Renal cortical epithelial cell (primary cell): ENCODE measurements around the gene FLAD1. TPM values are rescaled to one million over a fixed set of nuclear protein-coding genes. Genes with fewer than 3 reads are reported as not detected.

Source experiments
- DNase-seq: peaks from one replicate; pipeline ENCODE4 v3.0.0-alpha.2; 2011; ENCODE audit warnings: low read depth
- total RNA-seq: library from RNA; depleted of rRNA; stranded (reverse); fragments of >200 nt; gene quantifications from 2 replicates; pipeline ENCODE4 v1.2.3, GENCODE V29; 2014

The FLAD1 gene
- total RNA-seq, 1 donor from 2014 or later: 21.6 TPM

DNA sequence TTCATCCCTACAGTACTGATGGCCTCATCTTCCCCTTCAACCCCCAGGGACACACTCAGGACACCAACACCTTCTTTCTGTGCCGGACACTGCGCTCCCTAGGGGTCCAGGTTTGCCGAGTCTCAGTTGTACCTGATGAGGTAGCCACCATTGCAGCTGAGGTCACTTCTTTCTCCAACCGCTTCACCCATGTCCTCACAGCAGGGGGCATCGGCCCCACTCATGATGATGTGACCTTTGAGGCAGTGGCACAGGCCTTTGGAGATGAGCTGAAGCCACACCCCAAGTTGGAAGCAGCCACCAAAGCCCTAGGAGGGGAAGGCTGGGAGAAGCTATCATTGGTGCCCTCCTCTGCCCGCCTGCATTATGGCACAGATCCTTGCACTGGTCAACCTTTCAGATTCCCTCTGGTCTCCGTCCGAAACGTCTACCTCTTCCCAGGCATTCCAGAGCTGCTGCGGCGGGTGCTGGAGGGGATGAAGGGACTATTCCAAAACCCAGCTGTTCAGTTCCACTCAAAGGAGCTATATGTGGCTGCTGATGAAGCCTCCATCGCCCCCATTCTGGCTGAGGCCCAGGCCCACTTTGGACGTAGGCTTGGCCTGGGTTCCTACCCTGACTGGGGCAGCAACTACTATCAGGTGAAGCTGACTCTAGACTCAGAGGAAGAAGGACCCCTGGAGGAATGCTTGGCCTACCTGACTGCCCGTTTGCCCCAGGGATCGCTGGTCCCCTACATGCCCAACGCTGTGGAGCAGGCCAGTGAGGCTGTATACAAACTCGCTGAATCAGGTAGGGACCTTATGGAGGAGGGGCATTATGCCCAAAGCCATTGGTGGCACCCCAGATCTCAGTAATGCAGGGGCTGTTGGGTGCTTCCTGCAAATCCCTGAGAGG lies 5.2 kb downstream of the FLAD1 start:
- DNase-seq: no peak

DNA sequence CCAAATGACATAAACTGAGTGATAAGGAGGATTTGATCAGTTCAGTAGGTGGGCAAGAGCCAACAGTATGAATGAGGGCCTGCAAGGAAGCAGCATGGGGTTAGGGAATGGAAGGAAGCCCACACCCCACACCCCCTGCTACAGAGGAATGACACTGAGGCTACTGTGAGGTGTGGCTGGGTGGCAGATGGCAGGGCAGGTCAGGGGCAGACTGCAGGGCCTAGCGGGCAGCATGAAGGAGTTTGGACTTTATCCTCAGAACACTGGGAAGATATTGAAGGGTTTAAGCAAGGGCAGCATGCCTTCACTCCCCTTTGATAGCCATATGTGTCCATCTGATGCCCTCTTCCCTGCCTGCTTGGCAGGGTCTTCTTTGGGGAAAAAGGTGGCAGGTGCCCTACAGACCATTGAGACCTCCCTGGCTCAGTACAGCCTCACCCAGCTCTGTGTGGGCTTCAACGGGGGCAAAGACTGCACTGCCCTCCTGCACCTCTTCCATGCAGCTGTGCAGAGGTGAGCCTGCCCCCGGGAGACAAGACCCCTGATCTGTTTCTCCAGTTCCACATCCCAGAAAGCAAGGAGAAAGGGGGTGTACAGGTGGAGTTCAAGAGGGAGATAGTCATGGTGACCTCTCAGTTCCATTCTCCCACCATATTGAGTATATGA lies 6.2 kb downstream of the FLAD1 start:
- no peak for DNase-seq

DNA sequence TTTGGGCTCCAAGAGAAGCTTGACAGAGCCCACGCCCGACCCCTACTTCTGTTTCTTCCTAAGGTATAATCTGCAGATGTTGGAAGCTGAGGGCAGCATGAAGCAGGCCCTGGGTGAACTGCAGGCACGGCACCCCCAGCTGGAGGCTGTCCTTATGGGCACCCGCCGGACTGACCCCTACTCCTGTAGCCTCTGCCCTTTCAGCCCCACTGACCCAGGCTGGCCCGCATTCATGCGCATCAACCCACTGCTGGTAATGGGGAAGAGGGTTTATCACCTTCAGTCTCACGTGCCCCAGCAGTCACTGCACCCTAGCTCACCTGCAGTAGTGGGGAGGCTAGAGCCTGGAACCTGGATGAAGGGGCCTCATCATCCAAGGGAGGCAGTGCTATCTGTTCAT lies 7.1 kb downstream of the FLAD1 start:
- no peak for DNase-seq

DNA sequence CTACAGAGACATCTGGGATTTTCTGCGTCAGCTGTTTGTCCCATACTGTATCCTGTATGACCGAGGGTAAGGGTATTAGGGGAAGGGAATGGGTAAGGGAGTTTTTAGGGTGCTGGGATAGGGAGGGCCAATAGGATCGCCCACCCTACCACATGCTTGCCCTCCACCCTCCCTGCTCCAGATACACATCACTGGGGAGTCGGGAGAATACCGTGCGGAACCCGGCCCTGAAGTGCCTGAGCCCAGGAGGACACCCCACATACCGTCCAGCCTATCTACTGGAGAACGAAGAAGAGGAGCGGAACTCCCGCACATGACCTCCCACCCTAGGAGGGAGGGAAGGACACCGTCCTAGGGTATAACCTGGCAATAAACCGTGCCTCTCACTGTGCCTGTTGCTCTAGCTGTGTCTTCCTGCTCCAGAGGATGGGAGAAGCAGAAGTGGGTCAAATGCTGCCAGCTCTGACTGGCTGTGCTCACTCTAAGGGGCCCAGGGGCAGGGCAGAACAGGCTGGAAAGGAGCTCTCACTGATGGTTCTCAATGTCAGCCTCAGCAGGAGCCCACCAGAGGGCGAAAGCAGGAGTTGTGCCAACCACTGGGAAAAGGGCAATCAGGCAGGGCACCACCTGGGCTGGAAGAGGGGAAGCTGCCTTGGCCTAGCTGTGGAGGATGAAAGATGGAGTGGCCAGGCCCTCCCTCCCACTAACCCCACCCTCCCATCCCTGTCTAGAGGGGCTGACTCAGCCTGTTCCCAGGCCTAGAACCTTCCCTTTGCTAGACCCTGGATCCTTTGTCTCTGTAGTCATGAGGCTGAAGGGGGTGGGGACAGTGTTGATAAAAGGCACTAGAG lies 9.8 kb downstream of the FLAD1 start:
- DNase-seq: no peak

DNA sequence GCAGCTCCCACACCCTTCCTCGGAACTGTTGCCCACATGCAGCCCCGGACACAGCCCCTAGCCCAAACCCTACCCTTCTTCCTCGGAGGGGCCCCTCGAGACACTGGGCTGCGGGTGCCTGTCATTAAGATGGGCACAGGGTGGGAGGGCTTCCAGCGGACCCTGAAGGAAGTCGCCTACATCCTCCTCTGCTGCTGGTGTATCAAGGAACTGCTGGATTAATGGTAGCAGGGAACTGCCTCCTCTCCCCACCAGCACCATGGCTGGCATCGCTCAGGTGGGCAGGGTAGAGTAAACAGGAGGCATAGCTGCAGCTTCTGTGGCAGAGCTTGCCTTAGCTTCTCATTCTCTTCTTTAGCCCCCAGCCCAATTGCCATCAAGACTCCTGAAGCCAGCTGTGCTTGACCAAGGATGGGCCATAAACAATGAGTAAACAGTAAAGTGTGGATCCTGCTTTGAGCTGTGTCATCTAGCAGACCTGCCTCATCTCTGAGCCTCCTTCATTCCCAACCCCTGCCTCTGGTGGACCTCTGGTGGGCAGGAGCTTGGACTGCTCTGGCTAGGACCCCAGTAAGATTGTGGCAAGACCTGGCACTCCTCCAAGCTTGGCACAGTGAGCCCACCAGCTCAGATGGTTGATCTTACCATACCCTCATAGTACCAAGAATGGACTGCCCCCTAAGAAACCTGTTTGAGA lies 10.6 kb downstream of the FLAD1 start, which contains the start of gene LENEP:
TSS of gene LENEP (plus strand) at position 15 of the 697 bp plus-strand sequence. CDS start at position 37, 22 bp downstream.
- no peak for DNase-seq

DNA sequence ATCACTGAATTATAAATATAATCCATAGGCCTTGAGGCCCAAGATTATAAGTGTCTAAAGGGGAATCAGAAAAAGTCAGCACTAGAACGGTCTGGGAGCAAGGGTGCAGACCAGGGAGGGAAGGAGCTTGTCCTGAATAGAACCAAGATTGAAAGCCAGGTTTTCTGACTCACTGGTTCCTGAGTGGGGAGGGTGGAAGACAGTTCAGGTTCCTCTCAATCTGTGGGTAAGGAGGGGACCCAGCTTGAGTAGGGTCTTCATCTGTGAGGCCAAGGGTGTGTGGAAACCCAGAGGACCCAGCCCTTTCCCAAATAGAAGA lies 11.1 kb downstream of the FLAD1 start:
- DNase-seq: no peak

DNA sequence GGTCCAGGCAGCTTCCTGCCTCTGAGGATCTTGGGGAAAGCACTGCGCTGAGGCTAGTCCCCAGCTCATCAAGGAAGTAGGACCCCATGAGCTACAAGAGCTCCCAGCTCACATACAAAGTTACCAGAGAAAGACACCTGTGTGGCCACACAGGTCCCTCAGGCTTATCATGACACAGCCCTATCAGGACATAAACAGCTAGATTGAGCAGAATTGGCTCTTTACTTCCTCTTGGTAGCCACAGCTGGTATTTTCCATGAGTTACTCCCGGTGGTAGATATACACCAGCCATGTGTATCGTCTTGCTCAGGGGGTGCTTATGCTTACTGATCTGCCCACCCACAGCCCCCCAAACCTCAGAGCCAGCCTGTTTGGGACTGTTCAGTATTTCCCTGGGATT lies 11.4 kb downstream of the FLAD1 start:
- no peak for DNase-seq

DNA sequence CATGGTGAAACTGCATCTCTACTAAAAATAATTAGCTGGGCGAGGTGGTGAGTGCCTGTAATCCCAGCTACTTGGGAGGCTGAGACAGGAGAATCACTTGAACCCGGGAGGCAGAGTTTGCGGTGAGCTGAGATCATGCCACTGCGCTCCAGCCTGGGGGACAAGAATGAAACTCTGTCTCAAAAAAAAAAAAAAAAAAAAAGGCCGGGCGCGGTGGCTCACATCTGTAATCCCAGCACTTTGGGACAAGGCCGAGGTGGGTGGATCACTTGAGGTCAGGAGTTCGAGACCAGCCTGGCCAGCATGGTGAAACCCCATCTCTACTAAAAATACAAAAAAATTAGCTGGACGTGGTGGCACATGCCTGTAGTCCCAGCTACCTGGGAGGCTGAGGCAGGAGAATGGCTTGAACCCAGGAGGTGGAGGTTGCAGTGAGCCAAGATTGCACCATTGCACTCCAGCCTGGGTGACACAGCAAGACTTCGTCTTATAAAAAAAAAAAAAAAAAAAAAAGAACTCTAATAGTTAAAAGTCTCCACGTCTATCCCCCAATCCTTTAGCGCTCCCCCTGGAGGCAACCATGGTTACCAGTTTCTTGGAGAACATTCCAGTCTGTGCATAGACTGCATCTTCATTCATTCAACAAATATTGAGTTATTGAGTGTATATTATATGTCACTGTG lies 12.3 kb downstream of the FLAD1 start:
- DNase-seq: peak; percentile 75

DNA sequence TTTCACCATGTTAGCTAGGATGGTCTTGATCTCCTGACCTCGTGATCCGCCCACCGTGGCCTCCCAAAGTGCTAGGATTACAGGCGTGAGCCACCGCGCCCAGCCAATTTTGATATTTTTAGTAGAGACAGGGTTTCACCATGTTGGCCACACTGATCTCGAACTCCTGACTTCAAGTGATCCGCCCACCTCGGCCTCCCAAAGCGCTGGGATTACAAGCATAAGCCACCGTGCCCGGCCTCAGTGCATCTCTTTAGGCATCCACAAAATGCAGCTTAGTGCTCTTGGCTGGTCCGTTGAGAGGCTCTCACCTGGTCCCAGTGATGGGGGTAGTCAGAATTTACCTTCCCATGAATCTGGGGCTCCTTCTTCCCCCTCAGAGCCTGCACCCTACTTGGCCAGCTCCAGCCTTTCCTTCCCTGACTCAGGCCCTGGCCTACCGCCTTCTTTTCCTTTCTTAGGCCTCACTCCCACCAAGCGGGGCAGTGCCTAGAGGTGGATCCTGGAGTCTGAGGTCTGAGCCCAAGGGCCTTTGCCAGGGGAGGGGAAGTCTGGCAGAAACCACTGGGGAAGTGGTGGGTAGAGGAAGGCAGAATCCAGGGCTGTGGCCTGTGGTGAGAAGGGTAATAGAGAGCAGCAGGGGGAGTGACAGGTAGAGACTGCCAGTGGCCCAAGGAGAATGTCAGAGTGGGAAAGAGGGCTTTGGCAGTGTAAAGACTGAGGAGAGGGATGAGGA lies 14.0 kb downstream of the FLAD1 start:
- DNase-seq: no peak

DNA sequence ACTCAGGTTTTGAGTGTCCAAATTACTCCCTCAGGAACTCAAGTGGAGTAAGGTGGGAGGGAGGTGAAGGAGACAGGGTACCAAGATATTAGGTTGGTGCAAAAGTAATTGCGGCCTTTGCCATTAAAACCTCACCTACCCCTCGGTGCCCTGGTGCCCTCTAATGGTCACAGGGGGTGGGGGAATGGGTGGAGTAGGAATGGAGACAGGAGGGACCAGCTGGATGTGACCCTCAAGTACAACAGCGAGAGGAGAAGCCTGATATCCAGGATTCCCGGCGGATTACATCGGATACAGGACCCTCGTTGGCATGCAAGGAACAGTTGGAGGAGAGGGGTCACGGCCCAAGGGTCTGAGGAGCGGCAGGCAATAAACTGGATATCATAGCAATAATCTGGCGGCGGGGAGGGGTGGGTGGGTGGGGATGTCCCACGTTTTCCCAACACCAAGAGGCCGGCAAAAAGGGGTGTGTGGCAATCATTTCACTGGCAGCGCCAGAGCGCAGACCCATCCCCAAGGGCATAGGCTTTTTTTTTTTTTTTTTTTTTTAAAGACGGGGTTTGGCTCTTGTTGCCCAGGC lies 15.1 kb downstream of the FLAD1 start:
- no peak for DNase-seq

DNA sequence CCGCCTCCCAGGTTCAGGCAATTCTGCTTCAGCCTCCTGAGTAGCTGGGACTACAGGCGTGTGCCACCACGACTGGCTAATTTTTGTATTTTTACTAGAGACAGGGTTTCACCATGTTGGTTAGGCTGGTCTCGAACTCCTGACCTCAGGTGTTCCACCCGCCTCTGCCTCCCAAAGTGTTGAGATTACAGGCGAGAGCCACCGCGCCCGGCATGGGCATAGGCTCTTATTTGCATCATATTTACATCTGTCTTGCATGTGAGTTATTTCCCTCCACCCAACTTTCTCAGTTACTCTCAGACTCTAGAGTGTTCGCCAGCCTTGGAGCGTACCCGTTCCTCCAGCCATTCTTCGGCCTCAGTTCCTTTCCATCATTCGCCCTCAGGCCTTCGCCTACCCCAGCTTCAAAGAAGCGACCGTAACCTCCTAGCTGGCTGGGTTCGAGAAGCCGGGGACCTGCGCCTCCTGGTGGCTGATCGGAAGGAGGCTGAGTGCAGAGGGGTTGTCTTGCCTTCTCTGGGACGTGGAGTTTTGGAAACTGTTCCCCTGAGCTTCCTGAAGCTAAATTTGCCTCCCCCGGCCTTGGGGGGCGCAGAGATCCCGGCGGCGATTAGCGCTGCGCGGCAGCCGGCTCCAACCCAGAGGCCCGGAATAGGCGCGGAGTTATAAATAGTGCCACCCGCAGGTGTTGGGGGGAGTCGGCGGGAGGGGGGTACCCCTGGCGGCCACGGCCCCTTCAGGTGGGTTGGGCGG lies 15.8 kb downstream of the FLAD1 start:
- DNase-seq: peak; percentile 35

DNA sequence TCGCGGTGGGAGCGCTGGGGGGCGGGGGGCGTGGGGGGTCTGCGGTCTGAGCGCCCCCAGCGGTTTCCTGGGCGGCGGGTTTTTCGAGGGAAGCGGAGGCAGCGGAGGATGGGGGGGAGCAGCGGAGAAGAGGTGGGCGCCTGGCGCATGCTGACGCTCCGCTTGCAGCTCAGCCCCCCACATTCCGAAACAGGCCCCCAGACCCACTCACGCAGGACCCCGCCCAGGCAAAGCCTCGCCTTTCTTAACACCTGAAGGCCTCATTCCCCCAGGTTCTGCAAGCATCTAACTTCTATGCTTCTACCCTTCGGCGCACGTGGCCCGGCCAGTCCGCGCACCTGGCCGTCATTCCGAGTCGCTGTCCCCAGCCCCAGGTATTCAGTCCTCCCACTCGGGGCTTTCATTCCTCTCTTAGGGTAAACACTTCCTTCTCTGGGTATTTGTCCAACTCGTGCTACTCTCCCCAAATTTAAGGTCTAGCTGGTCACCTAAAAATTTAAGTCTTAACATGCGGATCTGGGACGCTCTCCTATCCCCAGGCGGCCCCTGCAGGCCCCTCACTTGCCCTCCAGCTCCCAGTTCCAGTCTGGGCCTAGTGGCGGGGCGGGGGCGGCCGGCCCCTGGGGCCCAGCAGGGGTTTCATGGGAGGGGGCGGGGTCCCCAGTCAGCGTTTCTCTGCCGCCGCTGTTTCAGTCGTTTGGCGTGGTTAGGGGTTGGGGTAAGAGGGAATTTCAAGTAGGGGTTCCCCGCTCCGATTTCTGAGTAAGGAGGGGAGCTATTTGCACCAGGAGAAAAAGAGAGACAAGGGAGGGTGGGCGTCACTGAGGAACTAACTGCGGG lies 16.6 kb downstream of the FLAD1 start:
- no peak for DNase-seq

DNA sequence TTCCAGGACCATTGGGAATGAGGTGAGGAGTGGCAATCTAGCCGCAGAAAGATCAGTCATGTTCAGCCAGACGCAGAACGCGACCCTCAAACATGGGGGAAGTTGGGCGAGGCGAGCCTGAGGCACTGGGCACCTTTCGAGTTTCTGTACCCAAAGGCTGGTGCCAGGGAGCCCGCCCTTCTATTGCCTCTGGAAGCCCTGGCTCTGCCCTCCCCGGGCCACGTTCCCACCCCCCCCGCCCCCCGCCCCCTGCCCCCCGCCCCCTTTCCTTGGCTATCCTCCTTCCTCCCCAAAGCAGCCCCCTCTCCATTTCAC lies 17.2 kb downstream of the FLAD1 start:
- DNase-seq: no peak

DNA sequence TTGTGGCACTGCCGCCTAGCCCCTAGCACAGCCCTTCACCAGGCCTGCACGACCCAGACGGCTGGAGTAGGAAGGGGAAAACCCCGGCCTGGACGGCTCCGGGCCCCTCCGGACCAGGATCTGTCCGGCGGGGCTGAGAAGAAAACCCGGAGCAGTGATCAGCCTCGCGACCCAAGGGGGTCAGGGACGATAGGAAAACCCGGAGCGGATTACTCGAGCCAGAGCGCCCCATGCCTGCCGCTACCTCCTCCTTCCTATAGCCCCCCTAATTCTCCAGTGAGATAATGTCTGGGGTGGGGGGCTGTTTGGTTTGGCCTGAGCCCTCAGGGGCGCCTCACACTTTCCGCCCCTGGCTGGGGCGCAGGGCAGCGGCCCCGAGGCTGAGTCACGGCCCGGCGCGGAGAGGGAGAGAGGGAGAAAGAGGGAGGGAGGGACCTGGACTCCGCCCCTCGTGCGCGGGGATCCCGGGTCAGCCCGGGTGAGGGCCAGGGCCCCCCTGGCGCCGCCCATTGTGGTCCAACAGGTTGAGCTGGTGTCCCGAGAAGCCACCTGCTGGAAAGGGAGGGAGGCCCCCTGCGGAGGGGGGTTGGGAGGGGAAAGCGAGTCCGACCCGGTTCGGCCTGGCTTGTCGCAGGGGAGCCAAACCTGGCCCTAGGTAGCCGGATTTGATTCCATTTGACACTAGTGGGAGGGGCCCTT lies 17.7 kb downstream of the FLAD1 start:
- DNase-seq: peak; percentile 63

DNA sequence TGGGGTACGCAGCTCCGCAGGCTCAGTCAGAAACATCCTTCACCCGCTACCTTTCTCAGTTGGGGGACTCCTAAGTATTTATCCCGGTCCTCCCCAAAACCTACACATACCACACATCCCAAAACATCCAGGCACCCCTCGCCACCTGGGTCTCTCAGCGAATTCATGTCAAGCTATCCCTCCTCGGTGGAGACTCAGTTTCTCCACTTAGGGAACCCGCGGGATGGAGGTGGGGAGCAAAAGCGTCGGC lies 18.2 kb downstream of the FLAD1 start:
- no peak for DNase-seq

DNA sequence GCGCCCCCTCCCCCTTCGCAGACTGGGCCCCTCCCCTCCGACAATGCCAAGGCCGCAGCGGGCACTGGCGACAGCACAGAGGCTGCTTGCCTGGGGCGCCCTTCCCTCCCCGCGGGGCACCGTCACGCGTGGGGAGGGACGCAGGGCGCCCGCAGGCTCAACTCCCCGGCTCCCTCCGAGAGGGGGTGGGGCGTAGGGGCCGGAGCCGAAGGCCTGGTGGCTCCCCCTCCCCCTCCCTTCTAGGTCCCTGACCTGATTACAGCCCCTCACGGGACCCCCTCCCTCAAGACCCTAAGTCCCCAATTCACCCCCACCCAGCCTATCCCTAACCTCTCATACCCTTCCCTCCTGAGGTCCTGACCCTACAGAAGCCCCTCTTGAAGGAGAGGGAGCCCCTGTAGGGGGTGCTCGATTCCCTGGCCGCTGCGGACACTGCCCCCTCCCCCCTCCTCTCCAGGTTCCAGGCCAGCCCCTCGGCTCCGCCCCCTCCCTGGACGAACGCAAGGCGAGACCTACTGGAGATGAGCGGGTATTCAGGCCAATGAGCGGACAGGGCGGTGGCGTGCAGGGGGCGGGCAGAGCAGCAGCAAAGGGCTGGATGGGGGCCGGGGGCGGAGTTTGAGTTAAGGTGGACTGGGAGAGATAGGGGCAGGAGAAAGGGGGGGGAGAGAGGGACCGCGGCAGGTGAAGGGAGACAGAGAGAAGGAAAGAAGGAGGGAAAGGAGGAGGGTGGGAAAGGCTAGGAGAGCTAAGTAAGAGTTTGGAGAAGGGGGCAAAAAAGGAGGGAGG lies 18.7 kb downstream of the FLAD1 start:
- DNase-seq: peak; percentile 94

DNA sequence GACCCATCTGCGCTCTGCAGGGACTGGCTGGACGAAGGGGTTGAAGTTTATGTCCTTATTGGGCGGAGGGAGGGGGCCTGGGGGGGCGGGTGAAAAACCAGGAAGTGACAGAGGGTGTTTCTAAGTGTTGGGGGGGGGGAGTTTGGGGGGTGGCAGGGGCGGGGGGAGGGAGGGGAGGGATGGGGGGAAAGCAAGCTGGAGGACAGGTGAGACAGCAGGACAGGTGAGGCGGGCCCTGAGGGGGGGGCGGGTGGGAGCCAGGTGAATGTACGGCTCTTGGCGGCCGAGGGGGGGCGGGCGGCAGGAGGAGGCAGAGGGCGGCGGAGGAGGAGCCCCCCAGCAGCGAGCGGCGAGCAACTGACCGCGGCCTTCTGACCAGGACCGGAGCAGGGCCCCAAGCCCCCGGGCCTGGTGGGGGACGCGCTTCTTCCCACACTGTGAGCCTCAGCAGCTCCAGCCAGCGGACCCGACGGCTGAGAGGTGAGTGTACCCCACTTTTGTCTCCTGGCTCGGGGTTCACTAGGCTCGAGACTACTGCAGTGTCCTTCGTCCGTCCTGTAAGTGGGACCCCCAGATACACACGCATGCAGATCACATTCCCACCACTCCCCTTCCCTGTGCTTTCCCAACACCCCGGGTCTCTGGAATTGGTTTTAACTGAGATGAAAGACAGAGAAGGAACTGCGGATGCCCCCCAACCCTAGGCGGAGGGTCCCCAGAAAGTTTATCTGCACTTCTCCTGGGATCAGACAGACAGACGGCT lies 19.5 kb downstream of the FLAD1 start, which contains the start of gene ZBTB7B:
TSS of gene ZBTB7B (plus strand) at position 339 of the 763 bp plus-strand sequence. CDS start 11,859 bp downstream, outside the sequence.
- DNase-seq: no peak
